WTC11 (cell line): ENCODE results near the gene C3orf62. TPM values are rescaled to one million over a fixed set of nuclear protein-coding genes. Genes with fewer than 3 reads are reported as not detected.

Experiments
- ATAC-seq: fragments of 200-7000 bp; cut with Tn5 transposase; 2 replicates; pipeline ENCODE4 v1.10.0; 2021; ENCODE audit warnings: mild to moderate bottlenecking, moderate library complexity
- CTCF ChIA-PET: fragments of 300-600 bp; sonication (Branson Sonifier 250); formaldehyde crosslinking; loops from one replicate; lab custom pipeline; 2021; ENCODE audit warnings: antibody characterized with exemption; lab: Charles Lee
- POLR2A ChIA-PET: fragments of 350-600 bp; sonication (Branson Sonifier 250); formaldehyde crosslinking; loops from one replicate; lab custom pipeline; 2021; ENCODE audit warnings: antibody characterized with exemption; lab: Charles Lee
- DNase-seq: peaks from one replicate; pipeline ENCODE4 v3.0.0; 2021; ENCODE audit warnings: low spot score
- H3K27ac Mint-ChIP-seq: 2 replicates; pipeline ENCODE4 v1.8.0; 2021; ENCODE audit warnings: mixed read lengths
- H3K27me3 Mint-ChIP-seq: 2 replicates; pipeline ENCODE4 v1.8.0; 2021; ENCODE audit warnings: low read depth, mild to moderate bottlenecking, moderate library complexity, mixed read lengths
- H3K36me3 Mint-ChIP-seq: 2 replicates; pipeline ENCODE4 v1.8.0; 2021; ENCODE audit warnings: mixed read lengths
- H3K4me1 Mint-ChIP-seq: 2 replicates; pipeline ENCODE4 v1.8.0; 2022; ENCODE audit warnings: mixed read lengths
- H3K4me3 Mint-ChIP-seq: 2 replicates; pipeline ENCODE4 v1.8.0; 2021; ENCODE audit warnings: mild to moderate bottlenecking, moderate library complexity, mixed read lengths
- H3K9me3 Mint-ChIP-seq: 2 replicates; pipeline ENCODE4 v1.8.0; 2021; ENCODE audit warnings: mixed read lengths
- AR ChIP-seq: fragments of 250-450 bp; sonication (Bioruptor Pico); IDR thresholded peaks from 2 replicates; pipeline ENCODE4 v1.9.0; 2021; ENCODE audit warnings: mild to moderate bottlenecking
- CREB1 ChIP-seq: sonication (generic); formaldehyde crosslinking; IDR thresholded peaks from 2 replicates; pipeline ENCODE4 v1.8.0; 2023; ENCODE audit warnings: mild to moderate bottlenecking, missing genetic modification reagents
- CREM ChIP-seq: sonication (generic); formaldehyde crosslinking; IDR thresholded peaks from 2 replicates; pipeline ENCODE4 v1.8.1; 2022; ENCODE audit warnings: mild to moderate bottlenecking, missing genetic modification reagents, moderate library complexity
- E2F5 ChIP-seq: sonication (generic); formaldehyde crosslinking; IDR thresholded peaks from 2 replicates; pipeline ENCODE4 v1.8.1; 2022; ENCODE audit warnings: mild to moderate bottlenecking, moderate library complexity, missing genetic modification reagents
- EMX1 ChIP-seq: fragments of 250-450 bp; sonication (Bioruptor Pico); IDR thresholded peaks from 2 replicates; pipeline ENCODE4 v1.8.0; 2021; ENCODE audit warnings: mild to moderate bottlenecking
- FOXJ3 ChIP-seq: sonication (generic); formaldehyde crosslinking; IDR thresholded peaks from 2 replicates; pipeline ENCODE4 v1.9.0; 2021; ENCODE audit warnings: missing genetic modification reagents, mild to moderate bottlenecking, borderline replicate concordance
- FOXP1 ChIP-seq: sonication (generic); formaldehyde crosslinking; IDR thresholded peaks from 2 replicates; pipeline ENCODE4 v1.8.0; 2022; ENCODE audit warnings: missing genetic modification reagents, mild to moderate bottlenecking, moderate library complexity, borderline replicate concordance
- IRF2 ChIP-seq: sonication (generic); formaldehyde crosslinking; IDR thresholded peaks from 2 replicates; pipeline ENCODE4 v1.8.0; 2022; ENCODE audit warnings: low read depth, missing genetic modification reagents, borderline replicate concordance
- JAZF1 ChIP-seq: fragments of 250-450 bp; sonication (Bioruptor Pico); IDR thresholded peaks from 2 replicates; pipeline ENCODE4 v1.9.0; 2021; ENCODE audit warnings: moderate library complexity, mild to moderate bottlenecking, inconsistent platforms
- MXD4 ChIP-seq: fragments of 250-450 bp; sonication (Bioruptor Pico); IDR thresholded peaks from 2 replicates; pipeline ENCODE4 v1.8.0; 2021; ENCODE audit warnings: mild to moderate bottlenecking, moderate library complexity, borderline replicate concordance
- NFE2L1 ChIP-seq: sonication (generic); formaldehyde crosslinking; IDR thresholded peaks from 2 replicates; pipeline ENCODE4 v1.8.1; 2023; ENCODE audit warnings: missing genetic modification reagents
- NR1H2 ChIP-seq: sonication (generic); formaldehyde crosslinking; IDR thresholded peaks from 2 replicates; pipeline ENCODE4 v1.9.0; 2021; ENCODE audit warnings: mild to moderate bottlenecking, moderate library complexity, missing genetic modification reagents
- NR3C1 ChIP-seq: sonication (generic); formaldehyde crosslinking; conservative IDR thresholded peaks from 2 replicates; pipeline ENCODE4 v1.8.1; 2023; ENCODE audit warnings: low read depth, mild to moderate bottlenecking, missing genetic modification reagents
- PREB ChIP-seq: sonication (generic); formaldehyde crosslinking; IDR thresholded peaks from 2 replicates; pipeline ENCODE4 v1.8.1; 2022; ENCODE audit warnings: mild to moderate bottlenecking, missing genetic modification reagents, moderate library complexity, borderline replicate concordance
- SOX15 ChIP-seq: fragments of 250-450 bp; sonication (Bioruptor Pico); IDR thresholded peaks from 2 replicates; pipeline ENCODE4 v1.9.0; 2021; ENCODE audit warnings: mild to moderate bottlenecking
- USF1 ChIP-seq: sonication (generic); formaldehyde crosslinking; IDR thresholded peaks from 2 replicates; pipeline ENCODE4 v1.8.0; 2022; ENCODE audit warnings: mild to moderate bottlenecking, missing genetic modification reagents
- ZBTB21 ChIP-seq: sonication (generic); formaldehyde crosslinking; IDR thresholded peaks from 2 replicates; pipeline ENCODE4 v1.8.1; 2023; ENCODE audit warnings: mild to moderate bottlenecking, missing genetic modification reagents, borderline replicate concordance
- ZNF423 ChIP-seq: fragments of 250-450 bp; sonication (Bioruptor Pico); IDR thresholded peaks from 2 replicates; pipeline ENCODE4 v2.1.2; 2022; ENCODE audit warnings: mild to moderate bottlenecking, moderate library complexity
- ZNF512 ChIP-seq: sonication (generic); formaldehyde crosslinking; IDR thresholded peaks from 2 replicates; pipeline ENCODE4 v1.8.1; 2022; ENCODE audit warnings: missing genetic modification reagents, borderline replicate concordance
- total RNA-seq: library from RNA; stranded (reverse); gene quantifications from 3 replicates; pipeline ENCODE4 v1.2.3, GENCODE V29; 2021
- TF ChIP-seq, protein P1 (sequence below): sonication (generic); formaldehyde crosslinking; IDR thresholded peaks from 2 replicates; pipeline ENCODE4 v1.8.0; 2022; ENCODE audit warnings: missing genetic modification reagents
- TF ChIP-seq, protein P2 (sequence below): fragments of 250-450 bp; sonication (Bioruptor Pico); IDR thresholded peaks from 2 replicates; pipeline ENCODE4 v1.9.0; 2021; ENCODE audit warnings: moderate library complexity, mild to moderate bottlenecking, inconsistent platforms, borderline replicate concordance
- TF ChIP-seq, protein P3 (sequence below): sonication (generic); formaldehyde crosslinking; IDR thresholded peaks from 2 replicates; pipeline ENCODE4 v1.8.1; 2023; ENCODE audit warnings: mild to moderate bottlenecking, missing genetic modification reagents, moderate library complexity

The C3orf62 gene
- total RNA-seq, 1 experiment from 2014 or later = 2.1 TPM

- TF ChIP-seq NFE2L1 = no peak
- no peak for TF ChIP-seq FOXP1 (CRISPR knock-in tag)
- no peak for TF ChIP-seq ZNF423 (CRISPR knock-in tag)
- TF ChIP-seq, protein P1, sequence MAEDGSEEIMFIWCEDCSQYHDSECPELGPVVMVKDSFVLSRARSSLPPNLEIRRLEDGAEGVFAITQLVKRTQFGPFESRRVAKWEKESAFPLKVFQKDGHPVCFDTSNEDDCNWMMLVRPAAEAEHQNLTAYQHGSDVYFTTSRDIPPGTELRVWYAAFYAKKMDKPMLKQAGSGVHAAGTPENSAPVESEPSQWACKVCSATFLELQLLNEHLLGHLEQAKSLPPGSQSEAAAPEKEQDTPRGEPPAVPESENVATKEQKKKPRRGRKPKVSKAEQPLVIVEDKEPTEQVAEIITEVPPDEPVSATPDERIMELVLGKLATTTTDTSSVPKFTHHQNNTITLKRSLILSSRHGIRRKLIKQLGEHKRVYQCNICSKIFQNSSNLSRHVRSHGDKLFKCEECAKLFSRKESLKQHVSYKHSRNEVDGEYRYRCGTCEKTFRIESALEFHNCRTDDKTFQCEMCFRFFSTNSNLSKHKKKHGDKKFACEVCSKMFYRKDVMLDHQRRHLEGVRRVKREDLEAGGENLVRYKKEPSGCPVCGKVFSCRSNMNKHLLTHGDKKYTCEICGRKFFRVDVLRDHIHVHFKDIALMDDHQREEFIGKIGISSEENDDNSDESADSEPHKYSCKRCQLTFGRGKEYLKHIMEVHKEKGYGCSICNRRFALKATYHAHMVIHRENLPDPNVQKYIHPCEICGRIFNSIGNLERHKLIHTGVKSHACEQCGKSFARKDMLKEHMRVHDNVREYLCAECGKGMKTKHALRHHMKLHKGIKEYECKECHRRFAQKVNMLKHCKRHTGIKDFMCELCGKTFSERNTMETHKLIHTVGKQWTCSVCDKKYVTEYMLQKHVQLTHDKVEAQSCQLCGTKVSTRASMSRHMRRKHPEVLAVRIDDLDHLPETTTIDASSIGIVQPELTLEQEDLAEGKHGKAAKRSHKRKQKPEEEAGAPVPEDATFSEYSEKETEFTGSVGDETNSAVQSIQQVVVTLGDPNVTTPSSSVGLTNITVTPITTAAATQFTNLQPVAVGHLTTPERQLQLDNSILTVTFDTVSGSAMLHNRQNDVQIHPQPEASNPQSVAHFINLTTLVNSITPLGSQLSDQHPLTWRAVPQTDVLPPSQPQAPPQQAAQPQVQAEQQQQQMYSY = no peak
- no peak for TF ChIP-seq AR (CRISPR knock-in tag)
- TF ChIP-seq NR3C1 (CRISPR knock-in tag) = no peak
- no peak for TF ChIP-seq ZNF512 (CRISPR knock-in tag)
- TF ChIP-seq NR1H2 = no peak
- TF ChIP-seq ZBTB21 (CRISPR knock-in tag) = no peak
- TF ChIP-seq SOX15 (CRISPR knock-in tag) = no peak
- TF ChIP-seq, protein P2, sequence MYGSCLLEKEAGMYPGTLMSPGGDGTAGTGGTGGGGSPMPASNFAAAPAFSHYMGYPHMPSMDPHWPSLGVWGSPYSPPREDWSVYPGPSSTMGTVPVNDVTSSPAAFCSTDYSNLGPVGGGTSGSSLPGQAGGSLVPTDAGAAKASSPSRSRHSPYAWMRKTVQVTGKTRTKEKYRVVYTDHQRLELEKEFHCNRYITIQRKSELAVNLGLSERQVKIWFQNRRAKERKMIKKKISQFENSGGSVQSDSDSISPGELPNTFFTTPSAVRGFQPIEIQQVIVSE (CRISPR knock-in tag) = no peak
- no peak for TF ChIP-seq PREB (CRISPR knock-in tag)
- TF ChIP-seq CREB1 (CRISPR knock-in tag) = no peak
- H3K4me3 Mint-ChIP-seq = no peak overlapping the region
- CTCF ChIA-PET = interaction anchor here (0.5 kb wide), 1 partner anchor 12 kb away, joined by 3 read pairs; no protein-coding TSS in a partner anchor
- no peak overlapping the region for H3K27ac Mint-ChIP-seq
- DNase-seq = no peak
- H3K9me3 Mint-ChIP-seq = no peaks in the 10 kb centered on the region
- ATAC-seq = no peak
- POLR2A ChIA-PET = no interaction called here
- no peaks in the 10 kb centered on the region for H3K27me3 Mint-ChIP-seq
- peaks cover 12% of the 10 kb centered on the region for H3K36me3 Mint-ChIP-seq
- peaks cover 2% of the 10 kb centered on the region; the same call in 1 of the 2 replicates for H3K4me1 Mint-ChIP-seq
These were observed 37.1 kb upstream of the C3orf62 start for GRCh38 chr3:49313896-49314688.

- ATAC-seq (no peak), DNase-seq (peak; percentile 17)
- no peak overlapping the region for H3K4me3 Mint-ChIP-seq
- ChIA-PET CTCF (interaction anchor here (0.7 to 0.8 kb wide), 2 partner anchors 29 to 138 kb away, joined by 3 read pairs; partner anchors contain the start of gene USP4), POLR2A (no interaction called here)
- H3K27ac Mint-ChIP-seq = 0 out of 2 replicates have a peak overlapping the region, but pooled peaks have one; percentile 36
- H3K4me1 Mint-ChIP-seq = peaks cover 2% of the 10 kb centered on the region; the same call in 1 of the 2 replicates
- peaks cover 19% of the 10 kb centered on the region; the same call in 1 of the 2 replicates for H3K36me3 Mint-ChIP-seq
- H3K27me3 Mint-ChIP-seq = no peaks in the 10 kb centered on the region
- H3K9me3 Mint-ChIP-seq = no peaks in the 10 kb centered on the region
- no peak for TF ChIP-seq USF1 (CRISPR knock-in tag)
- TF ChIP-seq IRF2 (CRISPR knock-in tag) = no peak
- TF ChIP-seq MXD4 (CRISPR knock-in tag) = no peak
- TF ChIP-seq, protein P3, sequence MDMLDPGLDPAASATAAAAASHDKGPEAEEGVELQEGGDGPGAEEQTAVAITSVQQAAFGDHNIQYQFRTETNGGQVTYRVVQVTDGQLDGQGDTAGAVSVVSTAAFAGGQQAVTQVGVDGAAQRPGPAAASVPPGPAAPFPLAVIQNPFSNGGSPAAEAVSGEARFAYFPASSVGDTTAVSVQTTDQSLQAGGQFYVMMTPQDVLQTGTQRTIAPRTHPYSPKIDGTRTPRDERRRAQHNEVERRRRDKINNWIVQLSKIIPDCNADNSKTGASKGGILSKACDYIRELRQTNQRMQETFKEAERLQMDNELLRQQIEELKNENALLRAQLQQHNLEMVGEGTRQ (CRISPR knock-in tag) = no peak
- TF ChIP-seq EMX1 (CRISPR knock-in tag) = no peak
- TF ChIP-seq E2F5 (CRISPR knock-in tag) = no peak
- TF ChIP-seq CREM (CRISPR knock-in tag) = no peak
- TF ChIP-seq CREB1 (CRISPR knock-in tag) = no peak
- TF ChIP-seq JAZF1 (CRISPR knock-in tag) = no peak
- no peak for TF ChIP-seq FOXJ3 (CRISPR knock-in tag)
These were observed 34.3 kb upstream of the C3orf62 start for GRCh38 chr3:49311283-49311682.
